ENCODE measurements around the gene CSAG3.
"Not testable (repeated sequence)": the region's sequence is repeated elsewhere in the genome, so short reads cannot be mapped to it uniquely, and the experiment has no call there.

The CSAG3 gene

GRCh38 chrX:152738560-152738959 is 20.5 kb upstream of the CSAG3 start:
- H3K27me3 ChIP-seq (ENCODE audit: control insufficient read depth, insufficient read depth, low read length, poor library complexity, severe bottlenecking) = no peaks in the 10 kb centered on the region
- 79 to 86% methylated on average over 1 to 3 of the region's 5 CpGs for WGBS, 2 experiments
- no peaks in the 10 kb centered on the region for H3K9me3 ChIP-seq (ENCODE audit: control insufficient read depth, low read length)
- H3K36me3 ChIP-seq (ENCODE audit: control insufficient read depth, insufficient read depth, low read length) = no peaks in the 10 kb centered on the region
- H3K4me3 ChIP-seq (ENCODE audit: insufficient read depth, low read depth, low read length) = no peak overlapping the region
- no peak overlapping the region for H3K27ac ChIP-seq (ENCODE audit: insufficient read depth, low read depth, low read length, poor library complexity, severe bottlenecking)
- no peaks in the 10 kb centered on the region for H3K4me1 ChIP-seq (ENCODE audit: control insufficient read depth, insufficient read depth, low read length)

GRCh38 chrX:152753686-152754650 is 5.0 kb upstream of the CSAG3 start, which contains the start of gene MAGEA2:
Gene MAGEA2 (minus strand): TSS chrX:152753842. CDS start chrX:152751363, 2,479 bp downstream.
- not testable (repeated sequence) for H3K27ac ChIP-seq (ENCODE audit: insufficient read depth, low read depth, low read length, poor library complexity, severe bottlenecking); H3K9me3 ChIP-seq (ENCODE audit: control insufficient read depth, low read length); H3K4me3 ChIP-seq (ENCODE audit: insufficient read depth, low read depth, low read length); H3K27me3 ChIP-seq (ENCODE audit: control insufficient read depth, insufficient read depth, low read length, poor library complexity, severe bottlenecking); H3K36me3 ChIP-seq (ENCODE audit: control insufficient read depth, insufficient read depth, low read length); H3K4me1 ChIP-seq (ENCODE audit: control insufficient read depth, insufficient read depth, low read length)
- no CpG with 5 or more reads among the region's 35 CpGs for WGBS, 2 experiments

- H3K27ac ChIP-seq (ENCODE audit: insufficient read depth, low read depth, low read length, poor library complexity, severe bottlenecking); H3K4me1 ChIP-seq (ENCODE audit: control insufficient read depth, insufficient read depth, low read length); H3K4me3 ChIP-seq (ENCODE audit: insufficient read depth, low read depth, low read length); H3K9me3 ChIP-seq (ENCODE audit: control insufficient read depth, low read length); H3K27me3 ChIP-seq (ENCODE audit: control insufficient read depth, insufficient read depth, low read length, poor library complexity, severe bottlenecking); H3K36me3 ChIP-seq (ENCODE audit: control insufficient read depth, insufficient read depth, low read length): not testable (repeated sequence)
- no CpG with 5 or more reads among the region's 5 CpGs for WGBS, 2 experiments
Measured at GRCh38 chrX:152754871-152755270, 4.1 kb upstream of the CSAG3 start.

GRCh38 chrX:152759544-152759943 is 526 bp downstream of the CSAG3 start:
- not testable (repeated sequence) for H3K27me3 ChIP-seq (ENCODE audit: control insufficient read depth, insufficient read depth, low read length, poor library complexity, severe bottlenecking); H3K36me3 ChIP-seq (ENCODE audit: control insufficient read depth, insufficient read depth, low read length); H3K4me3 ChIP-seq (ENCODE audit: insufficient read depth, low read depth, low read length); H3K9me3 ChIP-seq (ENCODE audit: control insufficient read depth, low read length); H3K4me1 ChIP-seq (ENCODE audit: control insufficient read depth, insufficient read depth, low read length); H3K27ac ChIP-seq (ENCODE audit: insufficient read depth, low read depth, low read length, poor library complexity, severe bottlenecking)
- WGBS, 2 experiments = 80 to 100% methylated on average over 1 of the region's 7 CpGs

GRCh38 chrX:152761582-152761981 is 2.6 kb downstream of the CSAG3 start:
- not testable (repeated sequence) for H3K4me3 ChIP-seq (ENCODE audit: insufficient read depth, low read depth, low read length); H3K27ac ChIP-seq (ENCODE audit: insufficient read depth, low read depth, low read length, poor library complexity, severe bottlenecking); H3K27me3 ChIP-seq (ENCODE audit: control insufficient read depth, insufficient read depth, low read length, poor library complexity, severe bottlenecking); H3K36me3 ChIP-seq (ENCODE audit: control insufficient read depth, insufficient read depth, low read length); H3K9me3 ChIP-seq (ENCODE audit: control insufficient read depth, low read length); H3K4me1 ChIP-seq (ENCODE audit: control insufficient read depth, insufficient read depth, low read length)
- no CpG with 5 or more reads among the region's 7 CpGs for WGBS, 2 experiments

- H3K27me3 ChIP-seq (ENCODE audit: control insufficient read depth, insufficient read depth, low read length, poor library complexity, severe bottlenecking); H3K27ac ChIP-seq (ENCODE audit: insufficient read depth, low read depth, low read length, poor library complexity, severe bottlenecking); H3K4me1 ChIP-seq (ENCODE audit: control insufficient read depth, insufficient read depth, low read length); H3K36me3 ChIP-seq (ENCODE audit: control insufficient read depth, insufficient read depth, low read length); H3K9me3 ChIP-seq (ENCODE audit: control insufficient read depth, low read length); H3K4me3 ChIP-seq (ENCODE audit: insufficient read depth, low read depth, low read length): not testable (repeated sequence)
- 83 to 88% methylated on average over 8 to 9 of the region's 9 CpGs for WGBS, 2 experiments
Measured at GRCh38 chrX:152766562-152766961, 7.5 kb downstream of the CSAG3 start.

- not testable (repeated sequence) for H3K27me3 ChIP-seq (ENCODE audit: control insufficient read depth, insufficient read depth, low read length, poor library complexity, severe bottlenecking); H3K9me3 ChIP-seq (ENCODE audit: control insufficient read depth, low read length); H3K36me3 ChIP-seq (ENCODE audit: control insufficient read depth, insufficient read depth, low read length); H3K4me3 ChIP-seq (ENCODE audit: insufficient read depth, low read depth, low read length); H3K4me1 ChIP-seq (ENCODE audit: control insufficient read depth, insufficient read depth, low read length); H3K27ac ChIP-seq (ENCODE audit: insufficient read depth, low read depth, low read length, poor library complexity, severe bottlenecking)
- WGBS, 2 experiments = no CpG with 5 or more reads among the region's 29 CpGs
Measured at GRCh38 chrX:152769549-152770289, 10.7 kb downstream of the CSAG3 start, which contains the start of gene MAGEA6. Gene MAGEA6 (minus strand): TSS chrX:152769689. CDS start chrX:152767650, 2,039 bp downstream.

- no CpG with 5 or more reads among the region's 3 CpGs for WGBS, 2 experiments
- not testable (repeated sequence) for H3K4me1 ChIP-seq (ENCODE audit: control insufficient read depth, insufficient read depth, low read length); H3K9me3 ChIP-seq (ENCODE audit: control insufficient read depth, low read length)
Measured at GRCh38 chrX:152787062-152787461, 28.0 kb downstream of the CSAG3 start.

GRCh38 chrX:152798945-152799344 is 39.9 kb downstream of the CSAG3 start:
- Histone ChIP-seq H3K36me3 (ENCODE audit: control insufficient read depth, insufficient read depth, low read length) (no peaks in the 10 kb centered on the region), H3K27me3 (ENCODE audit: control insufficient read depth, insufficient read depth, low read length, poor library complexity, severe bottlenecking) (no peaks in the 10 kb centered on the region), H3K27ac (ENCODE audit: insufficient read depth, low read depth, low read length, poor library complexity, severe bottlenecking) (no peak overlapping the region), H3K4me3 (ENCODE audit: insufficient read depth, low read depth, low read length) (no peak overlapping the region), H3K4me1 (ENCODE audit: control insufficient read depth, insufficient read depth, low read length) (no peaks in the 10 kb centered on the region), H3K9me3 (ENCODE audit: control insufficient read depth, low read length) (no peaks in the 10 kb centered on the region)
- WGBS, 2 experiments = 60% methylated on average over 1 of the region's 1 CpG; no CpG with 5 or more reads in 1 of the 2 experiments

More at GRCh38 chrX:152787062-152787461, 28.0 kb downstream of the CSAG3 start:
- H3K27ac ChIP-seq (ENCODE audit: insufficient read depth, low read depth, low read length, poor library complexity, severe bottlenecking); H3K36me3 ChIP-seq (ENCODE audit: control insufficient read depth, insufficient read depth, low read length); H3K27me3 ChIP-seq (ENCODE audit: control insufficient read depth, insufficient read depth, low read length, poor library complexity, severe bottlenecking); H3K4me3 ChIP-seq (ENCODE audit: insufficient read depth, low read depth, low read length): not testable (repeated sequence)

- H3K27me3 ChIP-seq (ENCODE audit: control insufficient read depth, insufficient read depth, low read length, poor library complexity, severe bottlenecking) = no peaks in the 10 kb centered on the region
- 90 to 92% methylated on average over 4 of the region's 4 CpGs for WGBS, 2 experiments
- H3K4me3 ChIP-seq (ENCODE audit: insufficient read depth, low read depth, low read length) = no peak overlapping the region
- H3K4me1 ChIP-seq (ENCODE audit: control insufficient read depth, insufficient read depth, low read length) = no peaks in the 10 kb centered on the region
- H3K9me3 ChIP-seq (ENCODE audit: control insufficient read depth, low read length) = no peaks in the 10 kb centered on the region
- no peak overlapping the region for H3K27ac ChIP-seq (ENCODE audit: insufficient read depth, low read depth, low read length, poor library complexity, severe bottlenecking)
- no peaks in the 10 kb centered on the region for H3K36me3 ChIP-seq (ENCODE audit: control insufficient read depth, insufficient read depth, low read length)
Measured at GRCh38 chrX:152806035-152806434, 47.0 kb downstream of the CSAG3 start.
